ENCODE results near the gene RALB.

RALB gene

DNA sequence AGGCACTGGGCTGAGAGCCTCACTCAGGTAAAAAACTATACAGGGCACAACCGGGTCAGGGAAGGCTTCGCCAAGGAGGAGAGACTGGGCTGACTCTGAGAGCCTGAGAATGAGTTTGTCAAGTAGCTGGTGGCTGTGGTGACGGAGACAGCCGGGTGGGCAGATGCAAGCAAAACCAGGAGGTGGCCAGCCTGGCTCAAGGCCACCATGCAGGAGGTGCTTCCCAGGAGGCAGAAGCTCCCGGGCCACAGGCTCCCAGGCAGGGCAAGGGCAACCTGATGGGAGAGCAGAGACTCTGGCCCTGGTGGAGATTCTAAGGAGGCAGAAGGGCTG is 90.4 kb downstream of the RALB start:
- Histone ChIP-seq H3K4me3 (ENCODE audit: low read depth, low read length) (no peak overlapping the region), H3K27me3 (peaks cover 51% of the 10 kb centered on the region), H3K4me1 (no peaks in the 10 kb centered on the region), H3K36me3 (no peaks in the 10 kb centered on the region), H3K9me3 (no peaks in the 10 kb centered on the region)
- TF ChIP-seq CTCF (IDR thresholded peaks at IDR 0.05; ENCODE audit: low read depth, low read length): no peak
- DNase-seq: no peak

GRCh38 chr2:120343433-120344105 is 90.9 kb downstream of the RALB start:
- peak; percentile 73 for DNase-seq
- no peaks in the 10 kb centered on the region for H3K36me3 ChIP-seq
- no peaks in the 10 kb centered on the region for H3K9me3 ChIP-seq
- TF ChIP-seq CTCF (IDR thresholded peaks at IDR 0.05; ENCODE audit: low read depth, low read length): peak; percentile 55
- H3K27me3 ChIP-seq: peaks cover 51% of the 10 kb centered on the region
- no peaks in the 10 kb centered on the region for H3K4me1 ChIP-seq
- no peak overlapping the region for H3K4me3 ChIP-seq (ENCODE audit: low read depth, low read length)

All from BE2C (cell line).